K562 (cell line): ENCODE measurements around the gene USH1G. TPM values are rescaled to one million over a fixed set of nuclear protein-coding genes. Genes with fewer than 3 reads are reported as not detected.

Experiments
- ATAC-seq: fragments of 200-7000 bp; cut with Tn5 transposase; 3 replicates; pipeline ENCODE4 v1.9.1; 2020; ENCODE audit warnings: moderate library complexity
- BruUV-seq: library from RNA; stranded (reverse); fragments of 400-500 nt; replicated peaks from 2 replicates; lab custom pipeline; 2021; lab: Mats Ljungman, UMichigan
- CTCF ChIA-PET: fragments of 300-600 bp; formaldehyde crosslinking; extraction: SDS; loops from one replicate; lab custom pipeline; 2021; ENCODE audit warnings: low intra/inter-chr PET ratio; lab: Yijun Ruan, JAX
- POLR2A ChIA-PET: fragments of 300-600, 350-650 bp; sonication (Branson Sonifier 250); formaldehyde crosslinking; extraction: SDS; loops from one replicate; lab custom pipeline; 2021; ENCODE audit warnings: antibody characterized with exemption, inconsistent platforms; lab: Yijun Ruan, JAX
- DNase-seq, 4 experiments: peaks; one replicate each; pipeline versions ENCODE4 v3.0.0 to v3.0.0-alpha.2; 2011 to 2018; ENCODE audit warnings: low spot score in 3 of 4, mixed read lengths in 3 of 4; ENCODE audit errors: extremely low read depth in 1 of 4
- FAIRE-seq: peaks from 2 replicates; lab custom pipeline; 2011; peaks lifted over from hg19 to GRCh38; lab: Jason Lieb, UNC
- H2AFZ ChIP-seq: 2 replicates; pipeline ENCODE4 v1.6.0; 2011; ENCODE audit warnings: low read depth, low read length, control low read depth, inconsistent platforms
- H3K27ac ChIP-seq: fragments of 200-600 bp; 3 replicates; pipeline ENCODE4 v1.8.0; 2011; ENCODE audit warnings: low read depth, mild to moderate bottlenecking, control low read depth, inconsistent platforms, low read length, moderate library complexity, mixed read lengths; ENCODE audit errors: extremely low read depth
- H3K27me3 ChIP-seq, 2 experiments: fragments of 300-600 bp in 1 of 2; 2 replicates in 1 of 2; 3 replicates in 1 of 2; pipeline versions ENCODE4 v1.6.0 to v1.8.0; 2011; ENCODE audit warnings: inconsistent platforms in 2 of 2, low read length in 2 of 2, mild to moderate bottlenecking in 1 of 2, mixed read lengths in 1 of 2, moderate library complexity in 1 of 2; ENCODE audit not compliant: control insufficient read depth in 2 of 2, insufficient read depth in 2 of 2
- H3K36me3 ChIP-seq: fragments of 300-600 bp; 3 replicates; pipeline ENCODE4 v1.8.0; 2011; ENCODE audit warnings: mild to moderate bottlenecking, low read length, inconsistent platforms; ENCODE audit not compliant: control insufficient read depth, insufficient read depth
- H3K4me1 ChIP-seq, 2 experiments: fragments of 200-600 bp in 1 of 2; replicated peaks in 1 of 2; 2 replicates in 1 of 2; 3 replicates in 1 of 2; pipeline versions ENCODE4 v1.5.1 to v1.8.0; 2011; ENCODE audit warnings: inconsistent platforms in 2 of 2, low read length in 2 of 2, mild to moderate bottlenecking in 1 of 2, mixed read lengths in 1 of 2, moderate library complexity in 1 of 2; ENCODE audit not compliant: control insufficient read depth in 2 of 2, insufficient read depth in 2 of 2
- H3K4me2 ChIP-seq: 2 replicates; pipeline ENCODE4 v1.6.1; 2011; ENCODE audit warnings: low read length, control low read depth, inconsistent platforms, mixed read lengths; ENCODE audit not compliant: insufficient read depth
- H3K4me3 ChIP-seq: fragments of 200-600 bp; sonication (generic), shearing (Covaris generic); 2 replicates; pipeline ENCODE4 v1.5.1; 2016; ENCODE audit warnings: control low read depth, inconsistent platforms
- H3K79me2 ChIP-seq: fragments of 200-600 bp; 3 replicates; pipeline ENCODE4 v1.8.0; 2011; ENCODE audit warnings: low read length, inconsistent platforms; ENCODE audit not compliant: control insufficient read depth, insufficient read depth
- H3K9ac ChIP-seq, 2 experiments: 2 replicates each; pipeline versions ENCODE4 v1.6.0 to v1.6.1; 2011; ENCODE audit warnings: low read depth in 2 of 2, low read length in 2 of 2, control low read depth in 1 of 2, inconsistent platforms in 1 of 2, mild to moderate bottlenecking in 1 of 2, mixed read lengths in 1 of 2; ENCODE audit not compliant: insufficient read depth in 1 of 2
- H3K9me1 ChIP-seq: one replicate; pipeline ENCODE4 v1.6.0; 2011; ENCODE audit warnings: inconsistent platforms, mild to moderate bottlenecking, low read length, moderate library complexity; ENCODE audit not compliant: control insufficient read depth, insufficient read depth
- H3K9me3 ChIP-seq: replicated peaks from 2 replicates; pipeline ENCODE4 v1.5.1; 2011; ENCODE audit warnings: low read depth, low read length, inconsistent platforms; ENCODE audit not compliant: control insufficient read depth, insufficient read depth
- H4K20me1 ChIP-seq: replicated peaks from 2 replicates; pipeline ENCODE4 v1.6.1; 2011; ENCODE audit warnings: low read length, inconsistent platforms, mixed read lengths; ENCODE audit not compliant: control insufficient read depth, insufficient read depth
- BRF1 ChIP-seq: IDR thresholded peaks from 3 replicates; pipeline ENCODE4 v1.6.1; 2011; ENCODE audit warnings: borderline replicate concordance, mild to moderate bottlenecking; ENCODE audit not compliant: insufficient read length; ENCODE audit errors: extremely low read depth
- CBX3 ChIP-seq, 2 experiments: IDR thresholded peaks; 1 replicate in 1 of 2; 2 replicates in 1 of 2; pipeline ENCODE4 v1.6.1; 2012; ENCODE audit warnings: inconsistent platforms in 2 of 2, low read length in 2 of 2, borderline replicate concordance in 1 of 2, control low read depth in 1 of 2
- CTCF ChIP-seq, 3 experiments: IDR thresholded peaks in 2 of 3; conservative IDR thresholded peaks in 1 of 3; 2 replicates each; pipeline ENCODE4 v1.5.1; 2011 to 2012; ENCODE audit warnings: low read length in 3 of 3, mild to moderate bottlenecking in 3 of 3, control low read depth in 2 of 3, improper control_type of control experiment in 1 of 3, inconsistent platforms in 1 of 3, low read depth in 1 of 3, mixed read lengths in 1 of 3, moderate library complexity in 1 of 3; ENCODE audit not compliant: insufficient read depth in 2 of 3
- FOXJ3 ChIP-seq: sonication (generic); formaldehyde crosslinking; IDR thresholded peaks from 2 replicates; pipeline ENCODE4 v1.4.0; 2020; ENCODE audit warnings: mild to moderate bottlenecking, missing genetic modification reagents
- MED1 ChIP-seq: sonication (generic); formaldehyde crosslinking; IDR thresholded peaks from 2 replicates; pipeline ENCODE4 v1.8.1; 2023; ENCODE audit warnings: missing genetic modification reagents, borderline replicate concordance
- PHF21A ChIP-seq: fragments of 450-650 bp; IDR thresholded peaks from 2 replicates; pipeline ENCODE4 v1.6.1; 2017; ENCODE audit warnings: low read depth, borderline replicate concordance
- TAL1 ChIP-seq: fragments of 450-650 bp; IDR thresholded peaks from 2 replicates; pipeline ENCODE4 v1.6.1; 2016; ENCODE audit warnings: mild to moderate bottlenecking
- ZZZ3 ChIP-seq: fragments of 450-650 bp; IDR thresholded peaks from 2 replicates; pipeline ENCODE4 v1.6.1; 2016; ENCODE audit warnings: antibody characterized with exemption, mild to moderate bottlenecking, moderate library complexity
- WGBS: fragments of 100-300 bp; shearing (Covaris generic); methylation state at CpG from one replicate; pipeline ENCODE4 v1.1.6; 2016; ENCODE audit warnings: low coverage, mixed read lengths; ENCODE audit not compliant: insufficient coverage; ENCODE audit errors: missing lambda C conversion rate; 5-methylcytosine and 5-hydroxymethylcytosine counted together
- in situ Hi-C: fragments of 300-500 bp; cut with MboI; formaldehyde crosslinking; loops from 4 replicates; pipeline ENCODE4 v1.15.0; 2018; ENCODE audit warnings: inconsistent platforms, mixed read lengths
- intact Hi-C: fragments of 100-400 bp; cut with micrococcal nuclease; formaldehyde crosslinking; loops from 2 replicates; pipeline ENCODE4 v1.14.2; 2022
- polyA plus RNA-seq, 8 experiments: library from polyadenylated mRNA; depleted of rRNA in 4 of 8; stranded (reverse) in 5 of 8; unstranded in 3 of 8; fragments of >200 nt; fragmentation: Nextera tagmentation in 2 of 8; fragmentation: Illumina TruSeq in 1 of 8; extraction: Ambion mirVana in 2 of 8; extraction: Trizol in 1 of 8; gene quantifications; 2 replicates each; pipeline versions ENCODE4 v1.2.1 to v1.2.3, GENCODE V29; 2011 to 2014; ENCODE audit warnings: inconsistent platforms in 1 of 8, missing spikeins in 1 of 8
- total RNA-seq, 7 experiments: library from RNA; depleted of rRNA in 6 of 7; stranded (reverse); fragments of >200 nt in 6 of 7; fragmentation: Illumina TruSeq in 2 of 7; extraction: Trizol in 2 of 7; gene quantifications; 2 replicates each; pipeline versions ENCODE4 v1.2.1 to v1.2.3, GENCODE V29; 2011 to 2021; ENCODE audit warnings: low replicate concordance in 1 of 7
- TF ChIP-seq, protein P1 (sequence below): fragments of 250-450 bp; sonication (Bioruptor Pico); IDR thresholded peaks from 2 replicates; pipeline ENCODE4 v1.9.0; 2021; ENCODE audit warnings: mild to moderate bottlenecking, inconsistent platforms
- TF ChIP-seq, protein P2 (sequence below): sonication (generic); formaldehyde crosslinking; IDR thresholded peaks from 2 replicates; pipeline ENCODE4 v1.8.0; 2022; ENCODE audit warnings: missing genetic modification reagents, mild to moderate bottlenecking, moderate library complexity, borderline replicate concordance

The USH1G gene
- total and polyA plus RNA-seq, 9 of the 15 experiments (the other 6 are each of a cell fraction or from before 2014, with no cell fraction given) = 0.22 to 1.00 (median 0.64) TPM; not detected in 2

DNA sequence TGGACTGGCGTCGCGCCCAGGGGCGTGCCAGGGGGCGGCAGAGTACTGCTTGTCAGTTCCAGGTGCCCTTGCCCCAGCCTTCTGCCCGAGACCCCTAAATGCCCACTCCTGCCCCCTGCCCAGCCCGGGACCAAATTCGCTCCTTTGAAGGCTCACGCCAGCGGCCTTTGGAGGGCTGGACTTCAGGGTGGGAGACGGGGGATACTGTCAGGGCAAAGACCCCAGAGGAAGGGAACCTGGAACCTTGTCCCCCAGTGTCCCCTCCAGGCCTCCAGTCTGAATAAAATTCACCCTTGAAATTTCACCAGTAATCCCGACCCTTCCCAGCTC, 13.4 kb upstream of the USH1G start:
- Histone ChIP-seq H3K36me3 (no peaks in the 10 kb centered on the region), H4K20me1 (0 out of 2 replicates have a peak, but pooled peaks cover 4% of the 10 kb centered on the region), H3K9me1 (no peaks in the 10 kb centered on the region), H3K79me2 (no peaks in the 10 kb centered on the region), H3K9ac (no peak overlapping the region), H2AFZ (no peak overlapping the region), H3K9me3 (no peaks in the 10 kb centered on the region), H3K4me1 (peaks cover 9 to 17% of the 10 kb centered on the region in 2 experiments; a peak in 4 of 5 replicates), H3K27me3 (peaks cover 6 to 25% of the 10 kb centered on the region in 2 experiments; a peak in 4 of 5 replicates), H3K27ac (no peak overlapping the region), H3K4me2 (no peak overlapping the region), H3K4me3 (no peak overlapping the region)
- no peak for FAIRE-seq
- 4% methylated on average over 12 of the region's 12 CpGs for WGBS
- DNase-seq = no peak
- CTCF ChIA-PET = no interaction called here
- in situ Hi-C loops (no loop called here), intact Hi-C loops (no loop called here)
- no peak for TF ChIP-seq CBX3 (IDR thresholded peaks at IDR 0.05; ENCODE audit: borderline replicate concordance in 1 of 2, low read length in 2 of 2)
- no peak for TF ChIP-seq BRF1
- TF ChIP-seq, protein P1, sequence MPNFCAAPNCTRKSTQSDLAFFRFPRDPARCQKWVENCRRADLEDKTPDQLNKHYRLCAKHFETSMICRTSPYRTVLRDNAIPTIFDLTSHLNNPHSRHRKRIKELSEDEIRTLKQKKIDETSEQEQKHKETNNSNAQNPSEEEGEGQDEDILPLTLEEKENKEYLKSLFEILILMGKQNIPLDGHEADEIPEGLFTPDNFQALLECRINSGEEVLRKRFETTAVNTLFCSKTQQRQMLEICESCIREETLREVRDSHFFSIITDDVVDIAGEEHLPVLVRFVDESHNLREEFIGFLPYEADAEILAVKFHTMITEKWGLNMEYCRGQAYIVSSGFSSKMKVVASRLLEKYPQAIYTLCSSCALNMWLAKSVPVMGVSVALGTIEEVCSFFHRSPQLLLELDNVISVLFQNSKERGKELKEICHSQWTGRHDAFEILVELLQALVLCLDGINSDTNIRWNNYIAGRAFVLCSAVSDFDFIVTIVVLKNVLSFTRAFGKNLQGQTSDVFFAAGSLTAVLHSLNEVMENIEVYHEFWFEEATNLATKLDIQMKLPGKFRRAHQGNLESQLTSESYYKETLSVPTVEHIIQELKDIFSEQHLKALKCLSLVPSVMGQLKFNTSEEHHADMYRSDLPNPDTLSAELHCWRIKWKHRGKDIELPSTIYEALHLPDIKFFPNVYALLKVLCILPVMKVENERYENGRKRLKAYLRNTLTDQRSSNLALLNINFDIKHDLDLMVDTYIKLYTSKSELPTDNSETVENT = no peak
- TF ChIP-seq PHF21A = no peak
- no peak for TF ChIP-seq FOXJ3 (CRISPR knock-in tag)
- TF ChIP-seq MED1 (CRISPR knock-in tag) = no peak
- TF ChIP-seq, protein P2, sequence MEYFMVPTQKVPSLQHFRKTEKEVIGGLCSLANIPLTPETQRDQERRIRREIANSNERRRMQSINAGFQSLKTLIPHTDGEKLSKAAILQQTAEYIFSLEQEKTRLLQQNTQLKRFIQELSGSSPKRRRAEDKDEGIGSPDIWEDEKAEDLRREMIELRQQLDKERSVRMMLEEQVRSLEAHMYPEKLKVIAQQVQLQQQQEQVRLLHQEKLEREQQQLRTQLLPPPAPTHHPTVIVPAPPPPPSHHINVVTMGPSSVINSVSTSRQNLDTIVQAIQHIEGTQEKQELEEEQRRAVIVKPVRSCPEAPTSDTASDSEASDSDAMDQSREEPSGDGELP (CRISPR knock-in tag) = no peak
- TF ChIP-seq ZZZ3 = no peak
- TF ChIP-seq CTCF (IDR thresholded peaks at IDR 0.05 in 2 of 3, conservative IDR thresholded peaks at IDR 0.05 in 1 of 3; ENCODE audit: insufficient read depth in 2 of 3, low read depth in 1 of 3, low read length in 3 of 3) = no peak
- TF ChIP-seq TAL1 = no peak
- POLR2A ChIA-PET = interaction anchor here (1.1 kb wide), 1 partner anchor 13 kb away, joined by 4 read pairs; no protein-coding TSS in a partner anchor
- no TSS peak for BruUV-seq
- ATAC-seq = no peak
